T-helper 9 cell (primary cell): ENCODE measurements around the gene FMN1.
"Not testable (repeated sequence)": the region's sequence is repeated elsewhere in the genome, so short reads cannot be mapped to it uniquely, and the experiment has no call there.

Experiments used
- DNase-seq: peaks from one replicate; pipeline ENCODE4 v3.0.0-alpha.2; 2020

The FMN1 gene

DNA sequence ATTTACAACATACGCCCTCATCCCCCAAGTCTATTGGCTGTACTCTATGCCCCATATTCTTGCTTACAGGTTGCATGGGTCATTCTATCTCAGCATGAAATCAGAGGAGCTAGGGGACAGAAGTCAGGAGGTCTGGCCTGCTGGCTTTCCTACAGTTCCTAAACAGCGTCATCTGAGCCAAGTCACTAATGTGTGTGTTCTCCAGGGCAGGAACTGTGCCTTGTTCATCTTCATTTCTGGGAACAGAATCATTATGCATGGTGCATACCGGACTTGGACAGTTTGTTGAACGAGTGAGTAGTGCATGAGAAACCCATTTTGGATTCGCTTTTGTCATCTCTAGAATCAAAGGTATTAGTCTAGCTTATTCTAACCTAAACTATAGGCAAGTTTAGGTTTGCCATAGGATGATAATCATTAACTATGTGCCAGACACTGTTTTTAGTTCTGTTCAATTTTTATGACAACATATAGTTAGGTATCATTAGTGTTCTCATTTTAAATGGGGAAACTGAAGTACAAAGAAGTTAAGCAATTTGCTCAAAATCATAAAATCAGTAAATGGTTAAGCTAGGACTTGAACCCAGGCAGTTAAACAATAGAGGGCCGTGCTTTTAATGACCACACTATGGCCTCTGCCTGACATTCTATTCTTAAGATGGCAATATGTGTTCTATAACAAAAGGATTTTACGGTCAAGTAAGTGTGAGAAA, 105.2 kb downstream of the FMN1 start:
- no peak for DNase-seq

DNA sequence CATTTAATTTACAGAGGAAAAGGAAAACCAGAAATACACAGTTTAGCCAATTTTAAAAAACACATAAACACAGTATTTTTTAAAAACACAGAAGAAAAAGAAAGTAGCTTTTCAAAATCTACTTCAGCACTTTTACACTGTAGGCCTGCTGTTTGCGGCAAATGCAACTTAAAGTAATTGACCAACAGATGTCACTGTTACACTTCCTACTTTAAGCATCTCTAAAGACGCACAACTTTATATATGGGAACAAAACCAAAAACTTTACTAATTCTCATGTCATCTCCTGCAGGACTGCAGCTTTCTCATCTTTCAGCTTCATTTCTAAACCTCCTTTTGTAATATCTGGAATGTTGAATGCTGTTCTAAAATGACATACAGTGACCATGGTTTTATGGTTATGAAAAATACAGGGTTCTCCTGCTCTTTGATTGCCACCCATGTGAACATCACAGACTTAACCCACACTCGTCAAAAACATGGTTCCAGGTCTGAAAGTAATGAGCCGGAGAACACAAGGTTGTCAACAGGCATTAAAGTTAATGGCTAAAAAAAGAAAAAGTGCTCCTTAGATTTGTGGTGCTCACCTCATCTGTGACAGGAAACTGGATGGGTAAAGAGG, 107.9 kb downstream of the FMN1 start:
- DNase-seq, result no peak

DNA sequence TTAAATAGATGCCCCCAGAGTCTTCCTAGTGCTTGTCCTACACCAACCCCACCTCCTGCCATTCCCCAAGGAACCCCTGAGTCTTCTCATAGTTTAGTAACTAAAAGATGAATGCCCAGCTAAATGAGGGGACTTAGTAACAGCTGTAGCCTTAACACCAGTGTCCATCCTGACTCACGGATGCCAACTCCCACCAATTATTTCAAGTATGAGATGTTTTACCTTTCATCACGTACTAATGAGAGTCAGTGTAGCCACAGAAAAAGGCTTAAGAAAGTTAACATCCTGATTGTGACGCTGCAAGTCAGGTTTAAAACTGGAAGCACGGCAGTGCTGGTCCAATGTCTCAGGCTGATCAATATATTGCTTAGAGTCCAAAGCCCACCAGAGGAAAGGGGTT, 109.9 kb downstream of the FMN1 start:
- no peak for DNase-seq

DNA sequence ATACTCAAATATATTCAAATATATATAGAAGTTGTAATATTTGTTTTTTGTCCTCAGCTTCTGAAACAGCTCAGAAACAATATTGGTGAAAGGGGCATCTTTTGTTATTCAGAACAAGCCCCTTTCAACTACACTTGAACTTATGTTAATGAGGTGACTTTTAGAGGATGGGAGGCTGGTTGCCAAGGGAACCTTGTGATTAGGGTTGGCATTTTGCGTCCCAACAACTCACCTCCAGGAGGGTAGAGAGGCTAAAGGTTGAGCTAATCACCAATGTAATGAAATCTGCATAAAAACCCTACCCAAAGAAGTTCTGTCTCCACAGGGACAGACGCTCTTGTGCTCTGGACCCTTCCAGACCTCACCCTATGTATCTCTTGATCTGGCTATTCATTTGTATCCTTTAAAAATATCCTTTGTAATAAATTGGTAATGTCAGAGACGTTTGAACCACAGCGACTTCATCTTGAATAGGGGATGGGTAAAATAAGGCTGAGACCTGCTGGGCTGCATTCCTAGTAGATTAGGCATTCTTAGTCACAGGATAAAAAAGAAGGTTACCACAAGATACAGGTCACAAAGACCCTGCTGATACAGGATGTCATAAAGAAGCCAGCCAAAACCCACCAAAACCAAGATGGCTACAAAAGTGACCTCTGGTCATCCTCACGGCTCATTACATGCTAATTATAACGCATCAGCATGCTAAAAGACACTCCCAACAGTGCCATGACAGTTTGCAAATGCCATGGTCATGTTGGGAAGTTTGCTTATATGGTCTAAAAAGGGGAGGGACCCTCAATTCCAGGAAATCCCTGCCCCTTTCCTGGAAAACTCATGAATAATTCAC, 111.1 kb downstream of the FMN1 start:
- DNase-seq, result no peak

DNA sequence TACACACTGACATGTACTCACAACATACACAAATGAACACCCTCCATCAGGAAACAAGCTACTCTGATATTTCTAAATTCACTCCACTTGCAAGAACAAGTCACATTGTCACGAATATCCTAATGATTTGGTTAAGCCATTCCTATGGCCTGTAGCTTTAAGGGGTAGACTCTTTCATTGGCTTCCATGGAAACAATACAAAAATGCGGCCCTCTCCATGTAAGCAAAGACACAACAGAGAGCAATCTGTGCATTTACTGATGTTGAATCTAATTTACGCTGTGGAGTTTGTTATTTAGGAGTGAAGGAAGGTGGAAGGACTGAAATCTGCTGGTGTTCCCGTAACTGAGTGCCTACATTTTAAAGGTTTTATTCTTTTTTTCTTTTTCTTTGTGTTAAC, 114.5 kb downstream of the FMN1 start:
- no peak for DNase-seq

DNA sequence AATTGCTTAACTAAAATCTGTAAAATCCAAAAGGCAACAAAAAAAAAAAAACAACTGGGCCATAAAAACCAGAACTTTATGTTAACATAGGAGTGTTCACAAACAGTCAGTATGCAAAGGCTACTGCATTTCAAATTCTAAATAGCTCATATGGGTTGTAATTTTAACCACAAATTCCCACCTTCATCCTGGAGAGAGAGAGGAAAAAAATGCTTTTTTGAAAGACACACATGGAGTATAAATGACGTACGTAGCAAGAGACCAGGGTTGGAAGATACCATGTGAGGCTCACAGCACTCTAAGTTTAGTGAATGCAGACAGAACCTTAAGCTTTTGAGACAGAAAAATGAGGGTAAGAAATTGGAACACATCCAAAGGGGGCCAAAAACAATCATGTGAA, 115.9 kb downstream of the FMN1 start:
- DNase-seq, result no peak

DNA sequence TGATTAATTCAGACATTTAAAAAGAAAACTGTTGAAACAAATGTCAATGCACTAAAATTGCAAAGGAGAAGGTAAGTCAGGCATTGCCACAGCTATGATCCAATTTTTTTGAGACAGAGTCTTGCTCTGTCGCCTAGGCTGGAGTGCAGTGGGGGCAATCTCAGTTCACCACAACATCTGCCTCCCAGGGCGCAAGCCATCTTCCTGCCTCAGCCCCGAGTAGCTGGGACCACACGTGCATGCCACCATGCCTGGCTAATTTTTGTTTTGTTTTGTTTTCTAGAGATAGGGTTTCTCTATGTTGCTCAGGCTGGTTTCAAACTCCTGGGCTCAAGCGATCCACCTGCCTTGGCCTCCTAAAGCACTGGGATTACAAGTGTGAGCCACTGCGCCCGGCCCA, 117.6 kb downstream of the FMN1 start:
- no peak for DNase-seq

DNA sequence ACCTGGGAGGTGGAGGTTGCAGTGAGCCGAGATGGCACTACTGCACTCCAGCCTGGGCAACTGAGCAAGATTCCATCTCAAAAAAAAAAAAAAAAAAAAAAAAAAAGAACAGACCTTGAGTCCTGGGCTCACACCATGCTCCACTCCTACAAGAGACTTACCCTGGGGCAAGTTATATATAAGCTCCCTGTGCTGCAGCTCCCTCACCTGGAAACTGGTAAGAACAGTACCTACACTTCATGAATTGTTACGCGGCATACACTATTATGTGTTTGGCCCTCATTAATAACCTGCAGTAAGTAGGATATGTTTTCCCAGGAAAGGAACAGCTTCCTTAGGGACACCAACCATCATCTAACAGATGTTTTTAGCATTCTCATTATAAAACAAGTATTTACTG, 119.6 kb downstream of the FMN1 start:
- no peak for DNase-seq

DNA sequence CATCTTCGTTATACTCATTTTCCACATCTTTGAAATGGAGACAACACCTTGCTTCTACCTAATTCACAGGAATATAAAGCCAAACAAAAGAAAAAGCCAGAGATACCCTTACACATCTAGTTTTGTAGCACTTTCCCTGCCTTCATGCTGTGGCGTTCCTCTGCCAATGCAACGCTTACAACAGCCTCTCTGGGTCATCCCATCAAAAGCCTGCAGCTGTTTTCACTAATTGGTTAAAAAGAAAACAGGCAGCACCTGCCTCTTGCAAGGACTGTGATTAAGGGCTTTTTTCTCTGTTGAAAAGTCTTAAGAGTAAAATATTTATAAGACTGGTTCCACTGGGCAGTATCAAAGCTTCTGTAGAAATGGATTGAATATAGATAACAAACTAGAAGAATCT, 120.3 kb downstream of the FMN1 start:
- no peak for DNase-seq

DNA sequence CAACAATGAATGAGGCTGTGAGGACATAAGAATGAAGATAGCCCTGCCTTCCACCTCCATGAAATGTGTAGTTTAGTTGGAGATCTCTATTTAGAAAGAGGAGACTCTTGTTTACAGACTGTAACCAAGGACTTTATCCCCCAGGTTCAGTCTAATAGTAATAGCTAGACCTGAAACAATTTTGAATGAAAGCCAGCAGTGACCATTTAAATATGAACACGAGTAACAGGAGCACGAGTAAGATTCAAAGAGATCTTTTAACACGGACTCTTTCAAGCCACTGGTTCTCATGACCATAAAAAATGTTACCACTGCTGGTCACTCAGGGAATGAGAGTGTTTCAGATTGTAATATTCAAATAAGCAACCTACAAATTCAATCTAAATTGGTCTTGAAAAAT, 123.1 kb downstream of the FMN1 start:
- no peak for DNase-seq

DNA sequence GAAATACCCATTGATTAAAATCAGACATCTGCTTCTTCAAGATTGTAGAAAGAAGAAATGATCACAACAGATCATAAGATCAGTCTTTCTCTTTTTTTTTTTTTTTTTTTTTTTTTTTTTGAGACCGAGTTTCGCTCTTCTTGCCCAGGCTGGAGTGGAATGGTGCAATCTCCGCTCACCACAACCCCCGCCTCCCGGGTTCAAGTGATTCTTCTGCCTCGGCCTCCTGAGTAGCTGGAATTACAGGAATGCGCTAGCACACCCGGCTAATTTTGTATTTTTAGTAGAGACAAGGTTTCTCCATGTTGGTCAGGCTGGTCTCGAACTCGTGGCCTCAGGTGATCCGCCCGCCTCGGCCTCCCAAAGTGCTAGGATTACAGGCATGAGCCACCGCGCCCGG, 124.6 kb downstream of the FMN1 start:
- DNase-seq, result not testable (repeated sequence)

DNA sequence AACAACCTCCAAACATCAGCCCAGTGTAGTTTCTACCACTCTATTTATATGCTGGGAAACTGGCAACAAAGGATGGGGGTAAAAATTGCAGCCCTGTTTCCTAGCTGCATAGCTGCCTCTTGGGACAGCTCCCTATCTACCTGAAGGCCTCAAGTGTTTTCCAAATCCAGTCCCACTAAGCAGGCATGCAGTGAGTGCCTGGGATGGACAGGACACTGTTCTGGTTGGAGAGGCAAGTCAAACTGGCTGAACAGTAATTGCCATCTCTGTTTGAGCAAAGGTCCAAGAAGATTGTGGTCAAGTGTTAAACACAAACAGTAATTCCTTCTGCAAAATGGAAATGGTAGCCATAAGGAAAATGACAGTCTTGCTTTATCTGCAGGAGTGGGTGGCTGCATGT, 125.4 kb downstream of the FMN1 start:
- no peak for DNase-seq

DNA sequence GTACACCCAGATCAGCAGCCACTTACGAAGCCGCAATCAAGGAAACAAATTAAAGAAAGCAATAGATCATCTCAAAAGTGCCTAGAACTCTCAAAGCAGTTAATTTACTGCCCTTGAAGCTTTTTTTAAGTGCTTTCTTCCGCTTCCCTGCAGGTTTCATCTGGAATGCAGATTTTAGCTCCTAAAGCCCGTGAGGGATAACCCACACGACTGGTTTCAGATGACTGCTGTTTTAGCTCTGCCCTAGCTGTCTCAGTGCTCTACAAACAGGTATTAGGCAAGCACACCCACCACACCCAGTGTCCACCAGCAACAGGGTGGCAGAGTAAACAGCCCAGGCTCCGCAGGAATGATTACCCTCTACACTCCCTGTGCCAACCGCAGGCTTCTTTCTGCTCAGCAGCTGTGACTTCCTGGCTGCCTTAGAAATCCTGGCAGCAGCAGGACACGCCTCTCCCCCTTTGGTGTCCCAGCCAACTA, 126.0 kb downstream of the FMN1 start:
- no peak for DNase-seq

DNA sequence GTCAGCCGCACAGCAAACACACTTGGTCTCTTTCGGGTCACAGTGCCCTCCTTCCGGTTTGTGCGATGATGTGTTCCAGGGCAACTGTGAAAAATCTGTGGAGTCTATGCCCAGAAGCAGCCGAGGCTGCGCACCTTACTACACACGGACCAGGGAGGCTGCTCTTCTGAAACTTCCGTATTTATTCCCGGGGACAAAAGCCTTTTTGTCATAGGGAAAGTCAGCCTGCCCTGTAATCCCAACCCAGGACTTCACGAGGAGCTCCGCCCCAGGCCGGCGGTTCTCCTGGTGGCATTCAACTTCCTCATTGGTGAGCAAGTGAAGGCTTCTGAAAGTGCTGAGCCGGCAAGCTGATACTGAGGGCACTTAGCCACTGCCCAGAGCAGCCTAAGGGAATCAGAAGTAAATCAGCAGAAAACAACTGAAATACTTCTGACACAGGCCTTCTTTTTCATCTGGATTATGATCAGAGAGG, 126.5 kb downstream of the FMN1 start:
- DNase-seq, result no peak

DNA sequence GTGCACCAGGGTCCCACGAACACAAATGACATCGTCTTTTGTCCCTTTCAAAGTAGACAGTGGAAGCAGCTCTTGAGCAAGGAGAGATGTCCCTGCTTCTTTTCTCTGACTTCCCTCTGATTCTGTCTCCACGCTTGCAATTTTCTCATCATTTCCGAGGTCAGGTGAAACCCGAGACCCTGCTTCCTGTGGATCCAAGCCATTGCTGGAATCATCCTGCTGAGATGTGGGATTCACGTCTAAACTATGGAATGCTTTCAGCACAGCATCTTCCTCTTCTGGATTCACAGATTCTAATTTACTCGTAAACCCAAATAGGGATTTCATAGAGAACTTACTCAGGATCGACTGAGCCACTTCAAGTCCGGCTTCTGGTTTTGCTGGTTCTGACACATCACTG, 127.1 kb downstream of the FMN1 start:
- DNase-seq, result no peak

DNA sequence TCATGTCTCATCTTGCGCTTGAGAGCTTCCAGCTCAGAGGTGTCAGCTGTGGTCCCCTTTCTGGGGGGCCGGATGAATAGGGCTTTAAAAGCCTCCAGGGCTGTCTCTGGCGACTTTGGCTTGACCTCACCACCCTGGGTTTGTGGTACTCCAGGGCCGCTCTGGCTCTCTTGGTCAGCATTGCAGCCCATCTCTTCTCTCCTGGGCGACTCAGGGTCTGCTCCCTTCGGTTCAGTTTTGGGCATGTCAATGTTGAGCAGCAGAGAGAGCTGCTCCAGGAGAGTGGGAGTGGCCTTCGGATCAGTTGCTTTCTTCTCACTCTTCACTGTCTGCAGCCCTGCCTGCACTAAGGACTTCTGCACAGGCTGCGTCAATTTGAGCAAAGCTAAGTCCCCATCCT, 127.9 kb downstream of the FMN1 start:
- no peak for DNase-seq

DNA sequence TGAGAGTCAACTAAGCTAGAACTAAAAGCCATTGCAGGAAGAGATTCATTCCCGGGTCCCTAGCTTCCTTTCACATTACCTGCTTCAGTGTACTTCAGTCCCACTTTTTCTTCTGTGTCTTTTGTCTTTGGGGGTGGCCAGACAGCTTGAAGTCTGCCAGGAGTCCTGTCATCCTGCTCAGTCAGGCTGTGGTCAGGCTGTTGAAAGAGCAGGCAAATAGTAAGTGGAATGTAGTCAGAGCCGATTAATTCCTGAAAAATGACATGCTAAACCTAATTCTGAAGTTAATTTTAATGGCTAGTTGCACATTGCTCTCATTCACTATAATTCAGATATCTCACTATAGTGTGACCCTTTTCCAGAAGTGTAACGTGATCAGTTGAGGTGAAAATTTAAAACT, 129.6 kb downstream of the FMN1 start:
- DNase-seq, result no peak

DNA sequence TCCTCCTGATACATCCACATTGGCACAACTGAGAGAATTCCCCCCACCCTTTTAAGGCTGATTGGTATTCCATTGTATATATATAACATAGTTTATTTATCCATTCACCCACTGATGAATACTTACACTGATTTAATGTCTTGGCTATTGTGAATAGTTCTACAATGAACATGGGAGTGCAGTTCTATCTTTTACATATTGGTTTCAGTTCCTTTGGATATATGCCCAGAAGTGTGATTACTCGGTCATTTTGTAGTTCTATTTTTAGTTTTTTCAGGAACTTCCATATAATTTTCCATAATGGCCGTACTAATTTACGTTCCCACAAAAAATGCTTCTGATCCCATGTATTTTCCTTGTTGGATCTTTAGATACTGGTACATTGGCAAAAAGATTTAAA, 135.3 kb downstream of the FMN1 start:
- no peak for DNase-seq

DNA sequence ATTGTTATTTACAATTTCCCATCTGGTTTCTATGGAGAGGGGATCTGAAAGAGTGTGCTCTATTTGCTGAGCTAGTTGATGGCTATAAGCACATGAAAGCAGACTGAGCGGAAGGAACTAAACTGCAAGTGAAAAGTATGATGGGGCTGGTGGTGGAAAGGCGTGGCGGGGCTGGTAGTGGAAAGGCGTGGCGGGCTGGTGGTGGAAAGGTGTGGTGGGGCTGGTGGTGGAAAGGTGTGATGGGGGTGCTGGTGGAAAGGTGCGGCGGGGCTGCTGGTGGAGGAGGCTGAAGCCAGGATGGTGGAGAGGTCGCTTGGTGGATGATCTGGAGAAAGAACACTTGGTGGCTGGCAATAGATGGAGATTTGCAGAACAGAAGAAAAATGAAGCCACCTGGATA, 136.7 kb downstream of the FMN1 start:
- no peak for DNase-seq

DNA sequence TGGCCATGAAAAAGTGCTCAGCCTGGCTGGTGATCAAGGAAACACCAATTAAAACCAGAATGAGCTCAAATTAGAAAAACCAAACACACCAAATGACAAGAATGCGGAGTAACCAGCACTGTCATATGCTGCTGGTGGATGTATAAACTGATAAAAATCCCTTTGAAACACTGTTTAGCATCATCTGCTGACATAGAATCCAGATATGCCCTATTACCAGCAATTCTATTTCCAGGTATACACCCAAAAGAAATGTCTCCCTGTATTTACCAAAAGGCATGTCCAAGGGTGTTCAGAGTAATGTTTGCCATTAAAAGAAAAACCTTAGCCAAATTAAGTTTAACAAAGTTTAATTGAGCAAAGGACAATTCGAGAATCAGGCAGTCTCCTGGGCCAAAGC, 138.6 kb downstream of the FMN1 start:
- DNase-seq, result no peak

DNA sequence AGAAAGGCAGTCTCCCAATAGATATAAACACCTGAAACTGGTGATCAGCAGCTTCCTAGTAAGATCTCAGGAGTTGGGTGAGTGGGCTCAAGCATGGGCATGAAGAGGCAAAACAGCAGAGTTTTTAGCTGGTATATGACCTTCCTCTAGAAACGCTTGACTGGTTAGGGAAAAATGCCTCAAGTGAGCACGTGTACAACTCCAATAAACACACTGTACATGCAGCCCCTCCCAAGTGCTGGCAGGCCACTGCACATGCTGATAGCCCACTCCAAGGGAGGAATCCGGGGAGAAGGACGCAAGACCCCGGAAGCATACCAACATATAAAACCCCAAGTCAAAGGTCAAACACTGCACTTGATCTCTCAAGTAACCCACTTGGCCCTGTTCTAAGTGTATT, 143.0 kb downstream of the FMN1 start:
- no peak for DNase-seq

DNA sequence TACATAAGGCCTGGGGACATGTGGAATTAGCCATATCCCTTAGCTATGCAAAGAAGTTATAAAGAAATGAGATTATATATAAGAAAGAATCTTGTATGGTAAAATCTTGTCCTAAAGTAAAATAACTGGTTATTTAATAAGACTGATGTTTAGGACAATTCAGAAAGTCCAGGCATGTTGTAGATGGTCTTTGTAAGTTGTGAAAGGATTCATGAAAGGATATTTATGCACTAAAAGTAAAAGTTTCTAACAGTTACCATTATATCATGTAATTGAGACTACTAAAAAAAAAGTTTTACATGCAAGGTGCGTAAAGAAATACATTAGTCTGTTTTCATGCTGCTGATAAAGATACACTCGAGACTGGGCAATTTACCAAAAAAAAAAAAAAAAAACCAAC, 146.3 kb downstream of the FMN1 start:
- DNase-seq, result no peak

DNA sequence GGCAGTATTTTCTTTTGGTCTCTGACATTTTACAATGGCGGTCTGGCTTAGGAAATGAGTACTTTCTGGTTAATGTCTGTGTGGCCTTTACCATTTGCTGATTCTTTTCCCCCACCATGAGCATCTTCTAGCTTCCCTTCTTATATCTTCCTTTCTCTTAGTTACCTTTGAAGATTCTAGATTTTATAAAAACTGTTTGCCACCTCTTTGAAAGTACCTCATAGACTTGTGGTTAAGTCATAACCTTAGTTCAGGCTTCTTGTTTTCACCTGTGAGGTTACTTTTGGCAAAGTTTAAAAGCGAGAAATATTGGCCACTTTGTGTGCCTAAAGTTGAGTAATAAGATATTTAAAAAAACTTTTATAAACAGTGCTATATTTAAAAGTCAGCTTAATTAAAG, 147.4 kb downstream of the FMN1 start:
- DNase-seq, result no peak

DNA sequence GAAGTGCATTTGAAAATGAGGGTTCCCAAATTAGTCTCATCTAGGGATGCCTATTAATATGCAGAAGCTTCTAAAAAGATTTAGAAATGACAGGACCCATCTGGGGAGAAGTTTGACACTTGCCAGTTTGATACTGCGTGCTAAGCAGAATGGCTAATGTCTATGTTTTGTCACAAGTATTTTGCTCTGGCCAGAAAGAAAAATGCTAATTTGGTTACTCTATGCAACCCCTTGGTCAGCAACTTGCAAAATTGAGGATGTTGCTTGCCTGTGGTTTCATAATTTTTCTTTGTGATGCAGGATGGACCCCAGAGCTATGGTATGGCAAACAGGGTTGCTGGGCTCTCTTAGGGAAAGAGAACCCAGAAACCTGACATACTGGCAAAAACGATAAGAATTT, 148.2 kb downstream of the FMN1 start:
- no peak for DNase-seq
